ES-I3 (cell line): ENCODE data around the gene SH3PXD2B.
"Not testable (repeated sequence)": the region's sequence is repeated elsewhere in the genome, so short reads cannot be mapped to it uniquely, and the experiment has no call there.

Source experiments
- H3K36me3 ChIP-seq: 2 replicates; pipeline ENCODE4 v1.6.1; 2013; ENCODE audit warnings: mild to moderate bottlenecking, low read length, control low read depth, moderate library complexity; ENCODE audit not compliant: insufficient read depth
- H3K4me1 ChIP-seq: 2 replicates; pipeline ENCODE4 v1.6.1; 2013; ENCODE audit warnings: mild to moderate bottlenecking, control low read depth, low read length; ENCODE audit not compliant: insufficient read depth
- H3K9ac ChIP-seq: 2 replicates; pipeline ENCODE4 v1.6.1; 2013; ENCODE audit warnings: low read depth, mild to moderate bottlenecking, low read length, moderate library complexity
- H3K9me3 ChIP-seq: 2 replicates; pipeline ENCODE4 v1.6.1; 2013; ENCODE audit warnings: mild to moderate bottlenecking, low read length, moderate library complexity; ENCODE audit not compliant: control insufficient read depth, insufficient read depth

The SH3PXD2B gene

DNA sequence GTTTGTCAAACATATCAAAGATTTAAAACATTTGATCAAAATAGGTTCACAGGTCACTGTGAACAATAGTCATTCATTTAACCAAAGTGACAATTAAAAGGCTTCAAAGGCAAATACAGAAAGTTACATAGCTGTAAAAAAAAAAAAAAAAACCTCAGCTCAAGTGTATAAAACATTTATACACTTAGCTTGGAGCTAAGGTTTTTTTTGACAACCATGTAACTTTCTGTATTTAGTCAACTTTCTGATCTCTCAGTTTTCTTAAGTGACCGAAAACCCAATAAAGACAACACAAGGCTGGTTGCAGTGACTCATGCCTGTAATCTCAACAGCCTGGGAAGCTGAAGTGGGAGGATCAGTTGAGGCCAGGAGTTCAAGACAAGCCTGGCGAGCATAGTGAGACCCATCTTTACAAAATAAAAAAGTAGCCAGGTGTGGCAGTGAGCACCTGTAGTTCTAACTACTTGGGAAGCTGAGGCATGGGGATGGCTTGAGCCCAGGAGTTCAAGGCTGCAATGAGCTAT, 154.3 kb downstream of the SH3PXD2B start:
- H3K9me3 ChIP-seq, result no peaks in the 10 kb centered on the region; the same call in 1 of the 2 replicates
- no peak overlapping the region for H3K9ac ChIP-seq
- no peaks in the 10 kb centered on the region for H3K36me3 ChIP-seq
- peaks cover 6% of the 10 kb centered on the region; the same call in 1 of the 2 replicates for H3K4me1 ChIP-seq

- H3K9ac ChIP-seq, result no peak overlapping the region
- H3K4me1 ChIP-seq, result no peaks in the 10 kb centered on the region
- H3K36me3 ChIP-seq, result no peaks in the 10 kb centered on the region
- H3K9me3 ChIP-seq, result no peaks in the 10 kb centered on the region
Measured at GRCh38 chr5:172294831-172295230, 159.5 kb downstream of the SH3PXD2B start.

DNA sequence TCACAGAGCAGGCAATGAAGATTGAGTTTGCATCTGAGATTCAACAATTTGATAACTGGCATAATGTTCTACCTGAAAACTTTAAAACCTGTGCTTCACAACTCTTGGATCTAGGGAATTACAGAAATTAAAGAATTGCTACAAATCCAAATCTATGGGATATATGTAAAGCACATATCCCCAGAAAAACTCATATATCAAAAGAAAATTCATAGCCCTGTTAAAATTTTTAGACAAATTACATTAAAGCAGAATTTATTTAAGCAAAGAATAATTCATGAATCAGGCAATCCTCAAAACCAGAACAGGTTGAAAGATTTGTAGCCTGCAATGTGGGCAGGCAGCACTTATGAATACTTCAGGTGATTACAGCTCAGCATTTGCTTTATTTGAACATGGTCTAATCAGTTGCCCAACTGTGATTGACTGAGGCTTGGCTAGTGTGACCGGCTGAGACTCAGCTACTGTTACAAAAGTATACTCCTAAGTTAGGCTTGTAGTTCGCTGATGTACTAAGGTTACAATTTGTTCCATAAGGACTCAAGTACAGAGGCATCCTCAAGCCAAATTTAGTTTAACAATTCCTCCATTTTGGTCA, 160.5 kb downstream of the SH3PXD2B start:
- Histone ChIP-seq H3K36me3 (no peaks in the 10 kb centered on the region), H3K4me1 (no peaks in the 10 kb centered on the region)

DNA sequence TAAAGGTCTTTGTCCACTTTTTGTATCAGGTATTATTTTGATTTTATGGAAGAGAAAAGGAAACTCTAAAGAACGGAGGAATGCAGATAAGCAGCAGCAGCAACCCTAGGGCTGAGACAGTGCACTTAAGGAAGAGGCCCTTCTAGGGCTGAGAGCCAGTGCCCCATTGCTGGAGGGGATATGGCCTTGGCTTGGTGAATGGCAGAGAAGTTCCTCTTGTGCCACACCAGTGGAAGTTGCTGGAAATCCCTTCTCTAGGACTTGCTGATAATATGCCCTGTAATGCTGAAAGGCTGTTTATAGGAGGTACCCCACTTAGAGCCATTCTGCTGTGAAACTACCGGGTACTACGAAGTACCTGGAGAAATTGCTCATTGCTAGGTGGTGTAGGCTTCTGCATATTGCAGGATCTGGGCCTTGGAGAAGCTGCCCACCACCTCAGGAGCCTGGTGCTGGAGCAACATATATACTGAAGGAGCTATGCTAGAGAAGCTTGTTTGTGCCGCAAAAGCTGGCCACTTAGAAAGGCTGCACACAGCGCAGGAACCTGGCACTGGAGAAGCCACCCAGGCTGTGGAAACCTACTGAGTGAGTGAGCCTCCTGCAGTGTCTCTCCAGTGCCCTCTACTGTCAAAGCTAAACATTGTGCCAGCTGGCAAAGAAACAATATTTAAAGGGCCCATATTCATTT, 161.1 kb downstream of the SH3PXD2B start:
- Histone ChIP-seq H3K9ac (no peak overlapping the region), H3K4me1 (no peaks in the 10 kb centered on the region), H3K36me3 (no peaks in the 10 kb centered on the region), H3K9me3 (no peaks in the 10 kb centered on the region)

More for the DNA sequence above, 160.5 kb downstream of the SH3PXD2B start:
- H3K9me3 ChIP-seq, result no peaks in the 10 kb centered on the region
- H3K9ac ChIP-seq, result no peak overlapping the region

- H3K4me1 ChIP-seq, H3K9me3 ChIP-seq, H3K9ac ChIP-seq, H3K36me3 ChIP-seq: not testable (repeated sequence)
Measured at GRCh38 chr5:172291837-172292236, 162.5 kb downstream of the SH3PXD2B start.

- H3K9ac ChIP-seq, result no peak overlapping the region
- H3K4me1 ChIP-seq, result peaks cover 11% of the 10 kb centered on the region
- H3K9me3 ChIP-seq, result no peaks in the 10 kb centered on the region
- H3K36me3 ChIP-seq, result no peaks in the 10 kb centered on the region
Measured at GRCh38 chr5:172288465-172288864, 165.9 kb downstream of the SH3PXD2B start.

DNA sequence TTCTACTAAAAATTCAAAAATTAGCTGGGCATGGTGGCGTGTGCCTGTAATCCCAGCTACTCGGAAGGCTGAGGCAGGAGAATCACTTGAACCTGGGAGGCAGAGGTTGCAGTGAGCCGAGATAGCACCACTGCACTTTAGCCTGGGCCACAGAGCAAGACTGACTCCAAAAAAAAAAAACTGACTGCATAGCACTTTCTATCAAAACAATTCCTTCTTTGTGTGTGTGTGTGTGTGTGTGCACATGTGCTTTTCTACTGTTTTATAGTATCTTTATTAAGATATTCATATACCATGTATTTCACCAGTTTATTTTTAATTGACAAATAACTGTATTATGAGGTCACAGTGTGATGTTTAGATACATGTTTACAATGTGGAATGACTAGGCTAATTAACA, 167.2 kb downstream of the SH3PXD2B start:
- H3K36me3 ChIP-seq, H3K9me3 ChIP-seq, H3K9ac ChIP-seq: not testable (repeated sequence)
- H3K4me1 ChIP-seq, result peaks cover 11% of the 10 kb centered on the region

- Histone ChIP-seq H3K9me3 (no peaks in the 10 kb centered on the region), H3K36me3 (no peaks in the 10 kb centered on the region), H3K4me1 (peaks cover 11% of the 10 kb centered on the region), H3K9ac (no peak overlapping the region)
Measured at GRCh38 chr5:172285226-172286143, 168.8 kb downstream of the SH3PXD2B start.

GRCh38 chr5:172284611-172284980, 169.7 kb downstream of the SH3PXD2B start:
- H3K36me3 ChIP-seq, result no peaks in the 10 kb centered on the region
- no peaks in the 10 kb centered on the region for H3K9me3 ChIP-seq
- H3K4me1 ChIP-seq, result peaks cover 11% of the 10 kb centered on the region
- H3K9ac ChIP-seq, result peak overlapping the region; percentile 95

DNA sequence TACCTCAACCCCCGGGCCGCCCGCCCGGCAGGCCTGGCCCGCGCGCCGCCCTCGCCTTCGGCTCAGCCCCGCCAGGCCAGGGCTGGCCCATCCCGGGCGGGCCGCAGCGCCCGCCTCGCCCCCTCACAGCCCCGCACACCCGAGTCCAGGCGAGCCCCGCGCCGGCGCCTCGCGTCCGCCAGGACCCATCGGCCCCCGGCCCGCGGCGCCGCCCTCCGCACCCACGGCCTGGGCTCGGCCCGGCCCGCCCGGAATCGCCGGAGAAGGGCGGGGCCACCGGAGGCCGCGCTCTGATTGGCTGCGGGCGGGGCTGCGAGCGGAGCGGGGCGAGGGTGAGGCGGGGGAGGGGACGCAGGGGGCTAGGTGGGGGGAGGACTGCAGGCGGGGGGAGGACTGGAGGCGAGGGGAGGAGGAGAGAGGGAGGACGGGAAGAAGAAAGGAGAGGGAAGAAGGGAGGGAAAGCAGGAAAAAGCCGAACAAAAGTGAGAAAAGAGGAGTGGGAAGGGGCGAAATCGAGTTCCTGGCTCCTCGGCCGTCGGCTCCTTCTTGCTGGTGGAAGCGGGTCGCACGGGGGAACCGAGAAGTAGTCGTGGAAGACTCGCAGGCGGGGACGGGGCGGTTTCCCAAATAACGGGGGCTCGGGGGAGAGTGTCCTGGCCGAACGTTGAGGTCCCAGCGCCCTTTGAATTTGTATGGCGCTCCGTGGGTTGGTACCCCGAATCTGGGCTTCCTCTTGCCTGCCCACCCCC, 170.3 kb downstream of the SH3PXD2B start:
- Histone ChIP-seq H3K9ac (peak overlapping the region; percentile 95), H3K4me1 (peaks cover 11% of the 10 kb centered on the region), H3K36me3 (no peaks in the 10 kb centered on the region), H3K9me3 (no peaks in the 10 kb centered on the region)

DNA sequence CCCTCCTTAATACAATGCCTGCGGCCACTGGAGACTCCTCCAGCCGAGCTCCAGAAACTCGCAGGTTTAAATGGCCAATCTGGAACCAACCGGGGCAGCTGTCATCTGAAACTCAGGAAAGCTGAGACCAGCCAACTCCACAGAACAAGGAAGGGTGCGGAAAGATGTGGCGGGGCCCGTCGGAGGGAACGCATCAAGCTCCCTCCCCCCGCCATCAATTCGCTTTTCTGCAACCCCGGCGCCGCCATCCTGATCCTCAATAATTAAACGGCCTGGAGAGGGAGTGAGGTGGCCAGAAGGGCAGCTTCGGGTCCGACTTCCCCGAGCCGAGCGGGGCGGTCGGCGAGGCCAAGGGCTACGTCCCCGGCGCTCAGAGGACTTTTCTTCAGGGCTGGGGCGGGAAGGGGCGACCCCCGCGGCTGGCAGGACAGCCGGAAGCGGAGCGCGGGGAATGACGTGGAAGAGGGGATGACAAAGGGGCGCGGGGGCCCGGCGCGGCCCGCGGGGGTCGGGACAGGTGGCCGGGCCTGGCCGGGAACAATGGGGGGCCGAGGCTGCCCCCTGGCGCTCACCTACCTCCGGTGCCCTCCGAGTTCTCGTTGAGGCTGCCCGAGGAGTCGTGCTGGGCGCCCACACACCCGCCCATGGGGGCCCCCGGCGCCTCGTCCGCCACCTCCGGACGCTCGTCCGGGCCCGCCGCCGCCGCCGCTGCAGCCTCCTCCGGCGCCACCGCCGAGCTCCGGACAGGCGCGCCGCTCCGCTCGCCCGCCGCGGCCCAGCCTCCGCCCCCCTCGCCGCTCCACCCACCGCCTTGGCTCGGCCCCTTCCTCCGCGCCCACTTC, 171.1 kb downstream of the SH3PXD2B start, which contains the start of gene UBTD2:
TSS of gene UBTD2 (minus strand) at position 745 of the 842 bp plus-strand sequence. CDS start at position 646, 99 bp downstream.
- H3K4me1 ChIP-seq, result peaks cover 11% of the 10 kb centered on the region

GRCh38 chr5:172282272-172283019, 171.9 kb downstream of the SH3PXD2B start:
- H3K36me3 ChIP-seq, result no peaks in the 10 kb centered on the region; the same call in 1 of the 2 replicates
- H3K9ac ChIP-seq, result peak overlapping the region; percentile 95

More for the DNA sequence above, 171.1 kb downstream of the SH3PXD2B start, which contains the start of gene UBTD2:
- Histone ChIP-seq H3K9ac (peak within 1 kb of the TSS; percentile 95), H3K9me3 (no peaks in the 10 kb centered on the region), H3K36me3 (no peaks in the 10 kb centered on the region; the same call in 1 of the 2 replicates)

More at GRCh38 chr5:172282272-172283019, 171.9 kb downstream of the SH3PXD2B start:
- Histone ChIP-seq H3K4me1 (peaks cover 11% of the 10 kb centered on the region), H3K9me3 (no peaks in the 10 kb centered on the region)
